Transverse colon (tissue), 4 donors: ENCODE data around the gene YBX3.

Experiments
- CTCF ChIP-seq, 5 experiments: fragments of 200-600 bp in 3 of 5; fragments of 450-650 bp in 2 of 5; sonication (generic) in 3 of 5; IDR thresholded peaks; 1 replicate in 2 of 5; 2 replicates in 3 of 5; pipeline ENCODE4 v1.5.1; 2016 to 2017; ENCODE audit warnings: antibody characterized with exemption in 5 of 5, inconsistent platforms in 3 of 5, mild to moderate bottlenecking in 2 of 5, moderate library complexity in 1 of 5
- POLR2A ChIP-seq: fragments of 450-650 bp; IDR thresholded peaks from one replicate; pipeline ENCODE4 v1.6.1; 2016; ENCODE audit warnings: antibody characterized with exemption, mild to moderate bottlenecking, moderate library complexity
- POLR2AphosphoS5 ChIP-seq, 3 donors: sonication (generic); formaldehyde crosslinking; IDR thresholded peaks; one replicate each; pipeline ENCODE4 v1.6.1; 2016; ENCODE audit warnings: antibody characterized with exemption in 3 of 3

GRCh38 chr12:10735428-10735827 is 12.3 kb upstream of the YBX3 start:
- TF ChIP-seq POLR2A (no peak), POLR2AphosphoS5 (IDR thresholded peaks at IDR 0.05) (no peak), CTCF (IDR thresholded peaks at IDR 0.05) (no peak)
